ENCODE data around the gene RPGR.

- TF ChIP-seq CTCF (IDR thresholded peaks at IDR 0.05) (no peak), POLR2A (IDR thresholded peaks at IDR 0.05) (no peak)
These were observed 33.6 kb downstream of the RPGR start for GRCh38 chrX:38293741-38294140.
